Right atrium auricular region (tissue), 2 donors: ENCODE data around the gene SMCO4. TPM values are rescaled to one million over a fixed set of nuclear protein-coding genes. Genes with fewer than 3 reads are reported as not detected.

Experiments
- DNase-seq: peaks from one replicate; pipeline ENCODE4 v3.0.0-alpha.2; 2019; ENCODE audit warnings: low spot score
- H3K27ac ChIP-seq, 2 donors: fragments of 200-600 bp; sonication (generic); 1 replicate in 1 of 2; 2 replicates in 1 of 2; pipeline ENCODE4 v1.5.1; 2016 to 2019
- H3K27me3 ChIP-seq, 2 donors: fragments of 200-600 bp; sonication (generic); one replicate each; pipeline versions ENCODE4 v1.5.1 to v1.6.0; 2017 to 2019
- H3K36me3 ChIP-seq: fragments of 200-600 bp; sonication (generic); one replicate; pipeline ENCODE4 v1.5.1; 2016
- H3K4me1 ChIP-seq, 2 donors: fragments of 200-600 bp; sonication (generic); one replicate each; pipeline versions ENCODE4 v1.5.1 to v1.6.0; 2017 to 2019
- H3K4me3 ChIP-seq, 2 donors: fragments of 200-600 bp; sonication (generic); 1 replicate in 1 of 2; 2 replicates in 1 of 2; pipeline ENCODE4 v1.5.1; 2017 to 2019; ENCODE audit warnings: mild to moderate bottlenecking in 1 of 2, moderate library complexity in 1 of 2
- H3K9me3 ChIP-seq, 2 donors: fragments of 200-600 bp; sonication (generic); one replicate each; pipeline ENCODE4 v1.5.1; 2019
- CTCF ChIP-seq, 2 donors: fragments of 200-600 bp; sonication (generic); IDR thresholded peaks; one replicate each; pipeline ENCODE4 v1.5.1; 2019; ENCODE audit warnings: antibody characterized with exemption in 2 of 2
- total RNA-seq, 2 donors: library from RNA; depleted of rRNA; stranded (reverse); fragments of >200 nt; gene quantifications; one replicate each; pipeline ENCODE4 v1.1.0, GENCODE V29; 2016

The SMCO4 gene
- total RNA-seq, 2 donors from 2014 or later, result 37.6 to 79.8 TPM

- no peak overlapping the region for H3K27ac ChIP-seq
- no peak for TF ChIP-seq CTCF (IDR thresholded peaks at IDR 0.05)
- peaks cover 0 to 14% of the 10 kb centered on the region in 2 donors for H3K4me1 ChIP-seq
- H3K4me3 ChIP-seq, result no peak overlapping the region
- no peak for DNase-seq
- no peaks in the 10 kb centered on the region for H3K36me3 ChIP-seq
- no peaks in the 10 kb centered on the region for H3K9me3 ChIP-seq
- H3K27me3 ChIP-seq, result no peaks in the 10 kb centered on the region
Measured at GRCh38 chr11:93518081-93518480, 25.1 kb downstream of the SMCO4 start.

DNA sequence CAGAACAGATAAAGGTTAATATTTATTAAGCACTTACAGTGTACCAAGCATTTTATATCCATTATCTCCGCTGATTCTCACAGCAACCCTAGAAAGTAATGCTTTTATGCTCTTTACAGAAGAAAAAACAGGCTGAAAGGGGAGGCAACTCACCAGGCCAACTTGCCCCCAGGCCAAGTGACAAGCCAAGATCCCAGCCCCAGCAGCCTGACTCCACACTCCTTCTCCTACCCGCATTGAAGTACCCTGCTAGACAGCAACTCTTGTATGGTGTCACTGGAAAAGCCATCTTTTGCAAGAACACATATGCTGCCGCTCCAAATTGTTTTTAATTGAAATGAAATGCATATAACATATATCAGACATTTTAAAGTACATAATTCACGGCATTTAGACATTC, 25.6 kb downstream of the SMCO4 start:
- Histone ChIP-seq H3K27ac (no peak overlapping the region), H3K4me1 (peaks cover 0 to 14% of the 10 kb centered on the region in 2 donors), H3K27me3 (no peaks in the 10 kb centered on the region), H3K36me3 (no peaks in the 10 kb centered on the region), H3K4me3 (no peak overlapping the region), H3K9me3 (no peaks in the 10 kb centered on the region)
- DNase-seq, result no peak
- TF ChIP-seq CTCF (IDR thresholded peaks at IDR 0.05), result no peak

DNA sequence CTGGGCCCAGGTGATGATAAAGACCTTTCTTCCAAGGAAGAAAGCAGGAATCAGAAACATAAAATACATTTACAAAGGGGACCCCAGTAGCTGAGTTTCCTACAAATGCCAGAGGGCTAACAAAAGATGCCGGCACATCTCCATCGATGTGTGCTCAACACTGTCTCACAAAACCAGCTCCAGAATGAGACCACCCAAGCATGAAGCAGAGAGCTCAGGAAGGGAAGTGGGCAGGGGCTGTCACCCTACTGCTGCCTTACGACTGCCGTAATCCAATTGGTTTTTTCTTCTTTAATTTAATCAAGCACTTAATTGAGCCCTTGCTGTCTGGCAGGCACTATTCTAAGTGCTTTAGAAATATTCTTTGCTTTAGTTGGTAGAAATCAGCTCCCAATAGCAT, 26.1 kb downstream of the SMCO4 start:
- Histone ChIP-seq H3K27me3 (no peaks in the 10 kb centered on the region), H3K36me3 (no peaks in the 10 kb centered on the region), H3K4me3 (no peak overlapping the region), H3K9me3 (no peaks in the 10 kb centered on the region), H3K27ac (no peak overlapping the region), H3K4me1 (peaks cover 0 to 14% of the 10 kb centered on the region in 2 donors)
- no peak for TF ChIP-seq CTCF (IDR thresholded peaks at IDR 0.05)
- no peak for DNase-seq

DNA sequence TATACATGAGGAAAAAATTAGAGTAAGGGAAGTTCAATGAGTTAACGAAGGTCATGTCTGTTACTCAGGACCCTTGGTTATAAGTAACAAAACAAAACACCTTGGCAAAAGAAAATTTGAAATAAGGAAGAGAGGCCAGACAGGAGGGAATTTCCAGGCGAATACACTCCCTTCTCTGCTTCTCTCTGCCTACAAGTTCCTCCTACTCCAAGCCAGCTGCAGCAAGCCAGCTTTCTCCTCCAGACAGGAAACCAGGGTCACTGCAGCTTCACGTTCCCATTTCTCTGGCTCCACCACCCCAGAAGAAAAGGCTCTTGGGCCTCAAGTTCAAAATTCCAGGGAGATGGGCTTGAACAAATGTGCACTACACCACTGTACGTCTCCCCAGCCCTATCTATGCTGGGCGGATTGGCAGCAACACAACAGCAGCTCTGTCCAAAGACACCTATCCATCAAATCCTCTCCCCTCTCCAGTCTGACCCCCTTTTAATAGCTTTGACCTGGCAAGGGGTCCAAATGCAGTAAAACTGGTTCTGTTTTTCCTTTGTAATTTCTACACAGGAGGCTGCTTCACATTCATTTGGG, 27.7 kb downstream of the SMCO4 start:
- Histone ChIP-seq H3K4me3 (no peak overlapping the region), H3K36me3 (no peaks in the 10 kb centered on the region), H3K27me3 (no peaks in the 10 kb centered on the region), H3K9me3 (no peaks in the 10 kb centered on the region), H3K4me1 (peaks cover 0 to 14% of the 10 kb centered on the region in 2 donors), H3K27ac (no peak overlapping the region)
- no peak for DNase-seq
- no peak for TF ChIP-seq CTCF (IDR thresholded peaks at IDR 0.05)

GRCh38 chr11:93514712-93515111, 28.5 kb downstream of the SMCO4 start:
- Histone ChIP-seq H3K4me3 (no peak overlapping the region), H3K36me3 (no peaks in the 10 kb centered on the region), H3K27ac (no peak overlapping the region), H3K4me1 (peaks cover 0 to 11% of the 10 kb centered on the region in 2 donors), H3K9me3 (no peaks in the 10 kb centered on the region), H3K27me3 (no peaks in the 10 kb centered on the region)
- no peak for DNase-seq
- no peak for TF ChIP-seq CTCF (IDR thresholded peaks at IDR 0.05)

GRCh38 chr11:93513772-93514171, 29.4 kb downstream of the SMCO4 start:
- no peak for TF ChIP-seq CTCF (IDR thresholded peaks at IDR 0.05)
- no peak overlapping the region for H3K27ac ChIP-seq
- no peak overlapping the region for H3K4me3 ChIP-seq
- no peaks in the 10 kb centered on the region for H3K27me3 ChIP-seq
- peaks cover 0 to 11% of the 10 kb centered on the region in 2 donors for H3K4me1 ChIP-seq
- no peak for DNase-seq
- no peaks in the 10 kb centered on the region for H3K9me3 ChIP-seq
- no peaks in the 10 kb centered on the region for H3K36me3 ChIP-seq
